K562 (cell line): Measurements from ENCODE around the gene ADGRG1. TPM values are rescaled to one million over a fixed set of nuclear protein-coding genes. Genes with fewer than 3 reads are reported as not detected.

Experiments used
- ATAC-seq: fragments of 200-7000 bp; cut with Tn5 transposase; 3 replicates; pipeline ENCODE4 v1.9.1; 2020; ENCODE audit warnings: moderate library complexity
- BruUV-seq: library from RNA; stranded (reverse); fragments of 400-500 nt; replicated peaks from 2 replicates; lab custom pipeline; 2021; lab: Mats Ljungman, UMichigan
- CTCF ChIA-PET: fragments of 300-600 bp; formaldehyde crosslinking; extraction: SDS; loops from one replicate; lab custom pipeline; 2021; ENCODE audit warnings: low intra/inter-chr PET ratio; lab: Yijun Ruan, JAX
- POLR2A ChIA-PET: fragments of 300-600, 350-650 bp; sonication (Branson Sonifier 250); formaldehyde crosslinking; extraction: SDS; loops from one replicate; lab custom pipeline; 2021; ENCODE audit warnings: antibody characterized with exemption, inconsistent platforms; lab: Yijun Ruan, JAX
- DNase-seq, 4 experiments: peaks; one replicate each; pipeline versions ENCODE4 v3.0.0 to v3.0.0-alpha.2; 2011 to 2018; ENCODE audit warnings: low spot score in 3 of 4, mixed read lengths in 3 of 4; ENCODE audit errors: extremely low read depth in 1 of 4
- FAIRE-seq: peaks from 2 replicates; lab custom pipeline; 2011; peaks lifted over from hg19 to GRCh38; lab: Jason Lieb, UNC
- H2AFZ ChIP-seq: 2 replicates; pipeline ENCODE4 v1.6.0; 2011; ENCODE audit warnings: low read depth, low read length, control low read depth, inconsistent platforms
- H3K27ac ChIP-seq: fragments of 200-600 bp; 3 replicates; pipeline ENCODE4 v1.8.0; 2011; ENCODE audit warnings: low read depth, mild to moderate bottlenecking, control low read depth, inconsistent platforms, low read length, moderate library complexity, mixed read lengths; ENCODE audit errors: extremely low read depth
- H3K27me3 ChIP-seq, 2 experiments: fragments of 300-600 bp in 1 of 2; 2 replicates in 1 of 2; 3 replicates in 1 of 2; pipeline versions ENCODE4 v1.6.0 to v1.8.0; 2011; ENCODE audit warnings: inconsistent platforms in 2 of 2, low read length in 2 of 2, mild to moderate bottlenecking in 1 of 2, mixed read lengths in 1 of 2, moderate library complexity in 1 of 2; ENCODE audit not compliant: control insufficient read depth in 2 of 2, insufficient read depth in 2 of 2
- H3K36me3 ChIP-seq: fragments of 300-600 bp; 3 replicates; pipeline ENCODE4 v1.8.0; 2011; ENCODE audit warnings: mild to moderate bottlenecking, low read length, inconsistent platforms; ENCODE audit not compliant: control insufficient read depth, insufficient read depth
- H3K4me1 ChIP-seq, 2 experiments: fragments of 200-600 bp in 1 of 2; replicated peaks in 1 of 2; 2 replicates in 1 of 2; 3 replicates in 1 of 2; pipeline versions ENCODE4 v1.5.1 to v1.8.0; 2011; ENCODE audit warnings: inconsistent platforms in 2 of 2, low read length in 2 of 2, mild to moderate bottlenecking in 1 of 2, mixed read lengths in 1 of 2, moderate library complexity in 1 of 2; ENCODE audit not compliant: control insufficient read depth in 2 of 2, insufficient read depth in 2 of 2
- H3K4me2 ChIP-seq: 2 replicates; pipeline ENCODE4 v1.6.1; 2011; ENCODE audit warnings: low read length, control low read depth, inconsistent platforms, mixed read lengths; ENCODE audit not compliant: insufficient read depth
- H3K4me3 ChIP-seq: fragments of 200-600 bp; sonication (generic), shearing (Covaris generic); 2 replicates; pipeline ENCODE4 v1.5.1; 2016; ENCODE audit warnings: control low read depth, inconsistent platforms
- H3K79me2 ChIP-seq: fragments of 200-600 bp; 3 replicates; pipeline ENCODE4 v1.8.0; 2011; ENCODE audit warnings: low read length, inconsistent platforms; ENCODE audit not compliant: control insufficient read depth, insufficient read depth
- H3K9ac ChIP-seq, 2 experiments: 2 replicates each; pipeline versions ENCODE4 v1.6.0 to v1.6.1; 2011; ENCODE audit warnings: low read depth in 2 of 2, low read length in 2 of 2, control low read depth in 1 of 2, inconsistent platforms in 1 of 2, mild to moderate bottlenecking in 1 of 2, mixed read lengths in 1 of 2; ENCODE audit not compliant: insufficient read depth in 1 of 2
- H3K9me1 ChIP-seq: one replicate; pipeline ENCODE4 v1.6.0; 2011; ENCODE audit warnings: inconsistent platforms, mild to moderate bottlenecking, low read length, moderate library complexity; ENCODE audit not compliant: control insufficient read depth, insufficient read depth
- H3K9me3 ChIP-seq: replicated peaks from 2 replicates; pipeline ENCODE4 v1.5.1; 2011; ENCODE audit warnings: low read depth, low read length, inconsistent platforms; ENCODE audit not compliant: control insufficient read depth, insufficient read depth
- H4K20me1 ChIP-seq: replicated peaks from 2 replicates; pipeline ENCODE4 v1.6.1; 2011; ENCODE audit warnings: low read length, inconsistent platforms, mixed read lengths; ENCODE audit not compliant: control insufficient read depth, insufficient read depth
- CREBBP ChIP-seq: IDR thresholded peaks from one replicate; pipeline ENCODE4 v1.6.1; 2012; ENCODE audit warnings: low read depth, mild to moderate bottlenecking, control low read depth, inconsistent platforms, low read length
- DMBX1 ChIP-seq: fragments of 250-450 bp; sonication (Bioruptor Pico); IDR thresholded peaks from 2 replicates; pipeline ENCODE4 v1.8.0; 2022; ENCODE audit warnings: inconsistent platforms, mild to moderate bottlenecking, moderate library complexity, borderline replicate concordance
- FOXJ3 ChIP-seq: sonication (generic); formaldehyde crosslinking; IDR thresholded peaks from 2 replicates; pipeline ENCODE4 v1.4.0; 2020; ENCODE audit warnings: mild to moderate bottlenecking, missing genetic modification reagents
- FOXP1 ChIP-seq: sonication (generic); formaldehyde crosslinking; IDR thresholded peaks from 2 replicates; pipeline ENCODE4 v1.8.0; 2022; ENCODE audit warnings: mild to moderate bottlenecking, missing genetic modification reagents
- GATAD2A ChIP-seq: fragments of 450-650 bp; IDR thresholded peaks from 2 replicates; pipeline ENCODE4 v1.6.1; 2017
- NKRF ChIP-seq: fragments of 450-650 bp; IDR thresholded peaks from 2 replicates; pipeline ENCODE4 v1.6.1; 2016; ENCODE audit warnings: borderline replicate concordance
- POLR2H ChIP-seq: IDR thresholded peaks from 2 replicates; pipeline ENCODE4 v1.6.1; 2016; ENCODE audit warnings: missing genetic modification characterization, low read depth, mild to moderate bottlenecking, control low read depth, missing compliant biosample characterization, moderate library complexity
- RFX7 ChIP-seq: fragments of 250-450 bp; sonication (Bioruptor Pico); IDR thresholded peaks from 2 replicates; pipeline ENCODE4 v1.5.1; 2021; ENCODE audit warnings: mild to moderate bottlenecking
- SMAD2 ChIP-seq: fragments of 150-350 bp; IDR thresholded peaks from 2 replicates; pipeline ENCODE4 v1.6.1; 2014; ENCODE audit warnings: low read depth, mild to moderate bottlenecking, low read length
- STAG1 ChIP-seq: sonication (generic); formaldehyde crosslinking; IDR thresholded peaks from 2 replicates; pipeline ENCODE4 v1.5.0; 2020; ENCODE audit warnings: missing genetic modification reagents, borderline replicate concordance
- USF2 ChIP-seq: sonication (generic); formaldehyde crosslinking; IDR thresholded peaks from 2 replicates; pipeline ENCODE4 v1.5.0; 2020; ENCODE audit warnings: missing genetic modification reagents
- WGBS: fragments of 100-300 bp; shearing (Covaris generic); methylation state at CpG from one replicate; pipeline ENCODE4 v1.1.6; 2016; ENCODE audit warnings: low coverage, mixed read lengths; ENCODE audit not compliant: insufficient coverage; ENCODE audit errors: missing lambda C conversion rate; 5-methylcytosine and 5-hydroxymethylcytosine counted together
- in situ Hi-C: fragments of 300-500 bp; cut with MboI; formaldehyde crosslinking; loops from 4 replicates; pipeline ENCODE4 v1.15.0; 2018; ENCODE audit warnings: inconsistent platforms, mixed read lengths
- intact Hi-C: fragments of 100-400 bp; cut with micrococcal nuclease; formaldehyde crosslinking; loops from 2 replicates; pipeline ENCODE4 v1.14.2; 2022
- polyA plus RNA-seq, 8 experiments: library from polyadenylated mRNA; depleted of rRNA in 4 of 8; stranded (reverse) in 5 of 8; unstranded in 3 of 8; fragments of >200 nt; fragmentation: Nextera tagmentation in 2 of 8; fragmentation: Illumina TruSeq in 1 of 8; extraction: Ambion mirVana in 2 of 8; extraction: Trizol in 1 of 8; gene quantifications; 2 replicates each; pipeline versions ENCODE4 v1.2.1 to v1.2.3, GENCODE V29; 2011 to 2014; ENCODE audit warnings: inconsistent platforms in 1 of 8, missing spikeins in 1 of 8
- total RNA-seq, 7 experiments: library from RNA; depleted of rRNA in 6 of 7; stranded (reverse); fragments of >200 nt in 6 of 7; fragmentation: Illumina TruSeq in 2 of 7; extraction: Trizol in 2 of 7; gene quantifications; 2 replicates each; pipeline versions ENCODE4 v1.2.1 to v1.2.3, GENCODE V29; 2011 to 2021; ENCODE audit warnings: low replicate concordance in 1 of 7

Gene ADGRG1
- total and polyA plus RNA-seq, 9 of the 15 experiments (the other 6 are each of a cell fraction or from before 2014, with no cell fraction given): 0.04 to 0.31 (median 0.16) TPM; not detected in 6

GRCh38 chr16:57619133-57619605, 9.3 kb upstream of the ADGRG1 start:
- 16% methylated on average over 8 of the region's 8 CpGs for WGBS
- intact Hi-C loops: no loop called here
- no TSS peak for BruUV-seq
- no peaks in the 10 kb centered on the region for H3K79me2 ChIP-seq
- peaks cover 0 to 28% of the 10 kb centered on the region in 2 experiments; a peak in 2 of 5 replicates for H3K27me3 ChIP-seq
- no peaks in the 10 kb centered on the region for H3K36me3 ChIP-seq
- no peak overlapping the region for H3K27ac ChIP-seq
- no peak overlapping the region for H3K4me3 ChIP-seq
- H3K9ac ChIP-seq: no peak overlapping the region
- H4K20me1 ChIP-seq: no peaks in the 10 kb centered on the region
- no peak for DNase-seq
- no peak for FAIRE-seq
- H3K4me1 ChIP-seq: peaks cover 0 to 23% of the 10 kb centered on the region in 2 experiments; a peak in 3 of 5 replicates
- ATAC-seq: no peak
- ChIA-PET POLR2A (interaction anchor here (0.6 kb wide), 1 partner anchor 575 kb away, joined by 3 read pairs; no protein-coding TSS in a partner anchor), CTCF (no interaction called here)
- H3K9me1 ChIP-seq: no peaks in the 10 kb centered on the region
- TF ChIP-seq FOXJ3 (CRISPR knock-in tag) (no peak), STAG1 (CRISPR knock-in tag) (no peak), RFX7 (CRISPR knock-in tag) (no peak), SMAD2 (no peak), GATAD2A (no peak), POLR2H (tag) (no peak), DMBX1 (CRISPR knock-in tag) (no peak), USF2 (no peak), FOXP1 (CRISPR knock-in tag) (no peak), CREBBP (no peak), NKRF (no peak)
- TF ChIP-seq, all 486 proteins: peak for 0
- Histone ChIP-seq H2AFZ (no peak overlapping the region), H3K9me3 (no peaks in the 10 kb centered on the region), H3K4me2 (no peak overlapping the region)
- in situ Hi-C loops: no loop called here
